HG03575 (cell line): ENCODE data around the gene AAGAB.

ENCODE experiments used
- ATAC-seq: cut with Tn5 transposase; IDR thresholded peaks from one replicate; pipeline ENCODE4 v1.9.1; 2021; ENCODE audit not compliant: unreplicated experiment, insufficient number of reproducible peaks, low FRiP score; ENCODE audit errors: extremely low read depth

The AAGAB gene

DNA sequence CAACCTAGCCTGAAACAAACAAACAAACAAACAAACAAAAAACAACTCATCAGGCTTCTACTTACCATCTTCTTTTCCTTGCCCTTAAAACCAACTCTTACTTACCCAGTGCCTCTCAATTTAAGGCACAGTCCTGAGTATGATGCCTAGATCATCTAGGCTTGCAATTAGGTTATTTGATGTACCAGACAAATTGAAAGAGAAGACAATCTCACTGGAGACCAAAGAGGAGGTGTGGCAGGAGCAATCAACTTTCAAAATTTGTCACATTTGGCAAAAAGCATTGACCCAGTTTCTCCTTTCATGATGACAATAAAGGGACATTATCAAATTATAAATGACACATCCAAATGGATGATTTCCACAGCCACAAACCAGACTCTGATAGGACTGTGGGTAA, 36.0 kb downstream of the AAGAB start:
- no peak for ATAC-seq

DNA sequence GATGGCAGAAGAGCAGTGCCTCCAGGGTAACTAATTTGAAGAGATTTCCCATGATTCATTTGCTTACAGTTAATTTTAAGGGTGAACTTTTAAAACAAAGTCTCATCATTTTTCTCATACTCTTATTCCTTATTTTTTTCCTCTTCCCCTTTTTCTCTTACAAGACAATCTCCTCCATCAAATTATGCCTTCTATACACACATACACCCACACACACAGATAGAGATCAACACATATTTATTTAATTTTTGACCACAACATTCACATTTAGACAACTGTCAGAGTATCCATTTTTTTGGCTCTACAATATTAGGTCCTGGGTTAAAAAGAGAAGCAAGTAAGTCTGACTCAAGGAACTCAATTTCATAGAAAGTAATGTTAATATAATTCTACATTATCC, 37.6 kb downstream of the AAGAB start:
- ATAC-seq: no peak

DNA sequence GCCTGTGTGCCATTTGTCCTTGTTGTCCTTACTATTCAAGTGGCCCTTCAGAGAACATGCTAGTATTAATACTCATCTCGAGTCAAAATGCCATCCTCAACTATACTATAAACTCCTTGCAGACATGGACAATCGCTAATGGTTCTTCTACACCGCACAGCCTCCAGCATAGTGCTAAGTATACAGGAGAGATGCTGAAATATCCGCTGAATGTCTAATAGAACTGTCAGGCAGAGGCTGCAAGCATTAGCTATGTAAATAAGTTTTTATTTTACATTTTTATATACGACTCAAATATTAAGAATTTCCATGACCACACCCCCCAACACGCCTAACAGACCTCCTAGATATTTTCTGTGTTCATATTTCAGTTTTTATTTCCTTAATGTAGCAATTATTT, 39.4 kb downstream of the AAGAB start:
- ATAC-seq: no peak

DNA sequence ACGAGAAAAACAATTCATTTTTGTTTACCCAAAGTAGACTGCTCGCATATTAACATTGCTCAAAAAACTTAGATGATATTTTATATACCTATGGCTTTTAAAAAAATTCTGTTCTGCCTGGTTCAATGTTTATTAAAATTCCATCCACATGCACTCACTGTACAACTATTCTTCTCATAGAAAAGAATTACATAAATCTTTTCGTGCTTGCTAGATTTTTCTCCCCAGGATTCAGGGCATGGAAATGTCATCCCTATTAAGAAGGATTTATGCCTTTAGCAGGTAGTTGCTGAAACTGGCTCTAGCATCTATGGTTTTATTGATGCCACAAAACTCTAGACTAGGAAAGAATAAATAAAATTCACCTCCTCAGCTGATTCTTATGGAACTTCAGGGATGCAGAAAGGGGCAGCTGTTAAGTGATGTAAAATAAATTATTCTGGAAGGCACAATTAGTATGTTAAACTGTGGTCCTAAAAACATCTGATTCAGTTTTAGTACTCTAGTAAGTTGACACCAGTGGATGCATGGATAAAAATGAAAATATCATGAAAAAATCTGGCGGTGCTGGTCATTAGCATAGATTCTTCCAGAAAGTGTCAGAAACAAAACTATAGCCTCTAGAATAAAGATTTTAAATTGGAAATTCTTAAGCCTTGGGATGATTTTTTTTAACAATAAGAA, 41.6 kb downstream of the AAGAB start:
- ATAC-seq: no peak

DNA sequence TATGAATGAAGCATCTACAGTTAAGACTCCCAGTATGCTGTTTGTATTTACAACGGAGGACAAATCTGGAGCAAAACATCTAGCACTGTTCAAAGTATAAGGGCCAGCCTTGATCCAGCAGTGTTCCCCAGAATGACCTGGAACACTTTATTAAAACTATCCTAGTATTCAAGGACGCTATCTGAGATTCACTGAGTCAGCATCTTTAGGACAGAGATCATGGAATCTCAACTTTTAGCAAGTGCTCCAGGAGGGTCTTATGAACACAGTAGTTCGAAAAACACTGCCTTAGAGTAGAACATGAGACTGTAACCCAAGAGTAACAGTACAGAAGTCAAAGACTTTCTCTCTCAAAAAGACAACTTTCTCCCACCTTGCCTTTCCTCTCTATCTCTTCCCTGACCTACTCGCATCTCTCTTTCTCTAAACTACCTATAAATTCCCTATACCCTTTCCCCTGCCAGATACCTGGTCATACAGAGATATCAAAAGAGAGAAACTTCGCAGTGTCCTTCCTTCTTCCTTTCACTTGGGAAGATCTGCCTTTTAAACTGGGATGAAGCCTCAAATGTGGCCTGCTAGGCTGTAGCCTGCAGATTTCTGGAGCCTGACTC, 43.8 kb downstream of the AAGAB start:
- no peak for ATAC-seq

DNA sequence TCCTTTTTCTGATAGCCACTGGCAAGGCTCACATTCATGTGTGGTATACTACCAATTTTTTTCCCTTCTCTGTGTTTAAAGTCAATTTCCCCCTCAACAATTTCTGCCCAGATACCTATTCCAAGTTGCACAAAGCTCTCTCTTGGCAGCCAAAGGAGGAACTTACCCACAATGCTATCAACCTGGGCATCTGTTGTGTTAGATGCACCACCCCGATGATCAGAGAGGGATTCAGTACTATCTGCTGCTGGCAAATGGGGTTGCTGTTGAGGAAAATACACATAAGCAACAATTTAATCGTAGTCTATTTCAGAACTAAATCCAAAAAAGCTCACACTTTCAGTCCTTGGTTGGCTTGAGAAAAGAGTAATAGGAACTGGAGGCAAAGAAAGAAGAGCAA, 46.1 kb downstream of the AAGAB start:
- no peak for ATAC-seq

DNA sequence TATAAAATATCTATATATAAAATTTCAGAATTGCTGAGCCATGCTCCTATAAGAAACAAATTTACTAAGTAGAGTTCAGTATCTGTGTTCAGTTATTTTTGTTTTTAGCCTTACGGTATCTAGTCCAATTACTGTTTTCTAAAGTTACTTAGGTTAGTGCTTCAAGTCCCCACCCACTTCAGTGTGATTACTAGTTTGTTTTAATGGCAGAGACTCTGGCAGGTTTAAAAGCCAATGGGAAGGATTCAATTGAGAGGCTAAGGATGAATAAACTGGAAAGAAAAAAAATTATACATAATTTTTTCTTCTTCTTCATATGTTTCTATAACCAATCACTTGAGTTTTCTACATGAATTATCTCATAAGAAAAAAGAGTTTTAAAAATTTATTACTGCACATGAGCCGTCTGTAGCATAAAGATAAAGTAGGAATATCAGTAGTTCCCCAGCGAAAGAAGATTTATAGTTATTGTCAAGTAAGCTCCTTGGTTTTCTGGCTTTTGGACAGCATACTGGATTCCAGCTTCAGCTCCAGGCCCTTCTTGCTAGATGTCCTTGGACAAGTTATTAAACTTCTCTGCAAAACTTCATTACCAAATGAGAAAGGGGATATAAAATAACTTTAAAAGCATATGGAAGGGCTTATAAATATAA, 46.8 kb downstream of the AAGAB start:
- no peak for ATAC-seq

DNA sequence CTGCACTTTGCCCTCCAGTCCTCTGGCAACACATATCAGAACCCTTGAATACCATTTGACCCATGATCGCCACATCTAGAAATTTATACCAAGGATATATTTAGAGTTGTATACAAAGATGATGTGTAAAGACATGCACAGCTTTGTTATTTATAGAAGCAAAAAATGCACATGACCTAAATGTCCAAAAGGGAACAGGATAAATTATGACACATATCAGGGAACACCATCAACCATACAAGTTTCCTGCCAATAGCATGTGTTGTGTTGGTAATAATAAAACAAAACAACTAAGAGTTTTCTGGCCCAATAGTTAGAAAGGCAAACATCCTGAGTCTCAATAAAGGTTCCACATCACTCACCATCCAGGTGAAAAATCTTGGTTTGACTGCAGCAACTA, 51.5 kb downstream of the AAGAB start:
- no peak for ATAC-seq

DNA sequence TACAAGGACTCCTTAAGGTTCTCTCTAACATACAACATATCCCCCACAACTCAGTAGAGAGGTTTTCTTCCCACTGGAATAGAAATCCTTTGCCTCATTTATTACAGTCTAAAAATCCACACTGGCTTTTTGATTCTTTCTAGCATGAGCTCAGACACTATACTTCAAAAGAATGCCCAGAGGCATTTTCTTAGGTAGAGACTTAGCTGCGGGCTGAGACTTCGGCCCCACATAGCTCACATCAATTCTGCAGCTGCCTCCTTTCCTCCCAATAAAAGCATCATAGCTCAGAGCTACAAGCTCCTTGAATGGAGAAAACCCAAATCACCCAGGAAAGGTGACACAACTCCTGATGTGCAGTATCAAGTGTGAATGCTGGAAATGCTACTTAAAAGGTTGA, 52.4 kb downstream of the AAGAB start:
- no peak for ATAC-seq

DNA sequence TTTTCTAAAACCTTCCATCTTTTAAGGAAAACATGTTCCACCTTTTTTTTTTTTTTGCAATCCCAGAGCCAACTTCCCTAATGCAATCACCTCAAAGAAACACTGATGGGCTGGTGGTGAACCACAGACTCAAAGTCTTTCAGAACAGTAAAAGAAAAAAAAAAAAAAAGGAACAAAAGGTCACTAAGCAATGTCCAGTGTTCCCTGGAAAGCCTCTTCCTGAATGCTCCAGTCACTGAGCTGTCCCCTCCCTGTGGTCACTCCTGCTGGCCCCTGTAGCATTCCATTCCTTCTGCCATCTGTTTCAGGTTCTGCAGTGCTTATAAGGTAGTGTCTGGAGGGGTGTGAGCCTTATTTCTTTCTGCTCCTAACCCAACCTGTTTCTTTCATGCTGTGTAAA, 53.3 kb downstream of the AAGAB start:
- ATAC-seq: no peak

DNA sequence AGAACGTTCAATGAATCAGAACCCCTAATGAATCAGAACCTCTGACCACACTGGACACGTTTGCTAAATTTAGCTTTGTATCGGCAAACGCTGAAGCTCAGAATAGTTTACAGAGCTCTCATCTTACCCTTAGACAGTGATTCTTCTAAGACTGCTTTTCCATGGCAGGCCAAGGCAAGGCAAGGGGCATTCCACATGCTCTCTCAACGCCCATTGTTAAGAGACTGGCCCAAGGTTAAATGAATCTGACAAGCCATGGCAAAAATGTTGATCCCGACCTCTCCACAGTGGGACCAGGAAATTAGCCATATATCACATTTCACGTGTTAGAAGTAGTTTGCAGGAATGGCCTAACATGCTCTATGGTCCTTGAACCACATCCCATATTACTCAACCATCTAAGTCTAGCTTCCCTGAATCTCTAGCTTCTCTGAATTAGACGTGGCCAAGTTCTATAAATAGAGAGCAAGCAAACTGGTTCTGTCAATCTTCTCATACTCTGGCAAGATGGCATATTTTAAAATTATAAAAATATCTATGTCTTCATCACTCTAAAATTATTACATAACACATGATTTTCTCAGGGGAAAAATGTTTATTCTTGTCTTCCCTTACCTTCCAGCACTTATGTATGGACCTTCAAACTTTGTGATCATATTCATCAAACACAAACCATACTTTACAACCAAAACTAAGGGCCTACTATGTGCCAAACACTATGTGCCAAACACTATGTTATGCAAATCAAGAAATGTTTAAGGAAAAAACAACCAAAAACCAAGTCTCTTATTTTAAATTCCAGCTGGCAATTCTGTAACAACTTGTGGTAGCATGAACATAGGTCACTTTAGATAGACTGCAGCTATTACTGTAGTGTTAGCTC, 54.3 kb downstream of the AAGAB start:
- ATAC-seq: no peak

DNA sequence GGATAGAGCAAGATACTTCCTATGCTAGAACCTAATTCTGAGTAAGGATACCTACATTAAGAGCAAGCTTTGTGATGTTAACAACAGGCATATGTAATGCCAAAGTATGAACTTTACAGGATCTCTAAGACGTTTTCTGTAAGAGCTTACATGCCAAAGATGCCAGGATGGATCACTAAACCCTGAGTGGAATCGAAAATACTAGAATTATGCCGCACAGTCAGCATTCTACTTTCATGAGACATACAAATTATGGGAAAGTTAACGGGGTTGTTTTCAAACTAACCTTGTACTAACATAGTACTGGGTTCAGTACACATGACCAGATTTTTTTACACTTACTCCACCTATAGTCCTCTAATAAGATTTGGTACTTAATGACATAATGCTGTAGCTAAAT, 55.1 kb downstream of the AAGAB start:
- no peak for ATAC-seq

DNA sequence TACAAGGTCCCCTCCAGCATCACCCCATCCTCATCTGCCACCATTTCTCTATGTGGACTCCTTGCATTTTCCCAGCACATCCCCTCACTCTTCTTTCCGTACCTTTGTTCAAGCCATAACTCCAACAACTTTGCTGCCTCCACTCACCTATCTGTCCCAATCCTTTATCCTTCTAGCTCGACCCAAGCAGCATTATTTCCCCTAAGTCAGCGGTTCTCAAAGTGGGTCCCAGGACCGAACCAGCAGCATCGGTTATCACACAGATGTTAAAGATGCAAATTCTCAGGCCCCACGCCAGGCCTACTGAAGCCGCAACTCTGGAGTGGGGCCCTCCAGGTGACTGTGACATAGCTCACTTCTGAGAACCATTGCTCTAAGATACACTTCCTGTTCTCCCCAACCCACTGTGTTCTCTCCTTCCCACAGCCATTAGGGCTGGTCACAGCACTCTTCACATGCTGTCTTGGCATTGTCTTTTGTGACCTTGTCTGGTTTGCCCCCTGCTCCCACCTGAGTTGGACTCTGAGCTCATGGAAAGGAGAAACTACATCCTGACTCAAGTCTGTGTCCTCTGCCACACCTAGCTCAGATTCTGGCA, 56.2 kb downstream of the AAGAB start:
- no peak for ATAC-seq

DNA sequence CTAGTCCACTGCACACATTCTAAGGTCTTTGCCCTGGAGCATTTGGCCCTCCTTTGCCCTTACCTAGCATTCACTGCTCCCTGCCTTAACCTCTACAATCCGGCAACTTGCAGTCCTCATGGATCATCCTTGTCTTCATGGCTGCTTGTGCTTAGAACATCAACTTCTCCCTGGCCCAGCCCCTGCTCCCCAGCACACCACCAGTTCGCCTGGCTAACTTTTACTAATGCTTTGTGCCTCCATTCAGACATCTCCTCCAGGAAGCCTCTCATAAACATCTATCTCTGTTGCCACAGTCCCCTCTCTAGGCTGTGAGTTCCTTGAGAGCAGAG, 57.1 kb downstream of the AAGAB start:
- no peak for ATAC-seq

DNA sequence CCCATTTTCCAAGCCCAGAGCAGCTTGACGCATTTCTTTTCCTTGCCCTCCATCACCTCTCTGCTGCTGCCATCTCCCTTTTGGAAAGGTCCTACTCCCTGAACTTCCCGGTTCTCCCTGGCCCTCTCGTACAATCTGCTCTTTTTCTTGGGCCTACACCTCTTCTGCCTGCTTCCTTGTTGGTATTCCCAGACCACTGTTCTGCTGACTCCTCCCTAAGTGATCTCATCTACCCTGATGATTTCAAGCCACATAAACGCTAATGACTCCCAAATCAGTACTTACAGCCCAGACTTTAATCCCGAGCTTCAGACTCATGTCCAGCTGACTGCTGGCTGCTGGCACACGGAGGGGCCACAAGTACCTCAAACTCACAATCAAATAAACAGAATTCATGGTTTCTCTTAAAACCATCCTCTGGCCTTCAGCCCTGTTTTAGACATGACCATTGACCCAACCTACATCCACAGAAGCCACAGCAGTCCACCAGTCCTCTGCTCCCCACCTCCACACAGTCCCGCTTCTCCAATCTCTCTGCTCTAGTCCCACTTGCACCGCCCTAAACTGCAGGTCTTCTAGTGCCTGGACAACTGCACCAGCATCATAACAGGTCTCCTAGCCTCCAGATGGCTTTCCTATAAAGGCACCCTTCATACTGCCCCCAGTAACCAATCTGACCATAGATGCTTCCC, 57.6 kb downstream of the AAGAB start:
- ATAC-seq: no peak

DNA sequence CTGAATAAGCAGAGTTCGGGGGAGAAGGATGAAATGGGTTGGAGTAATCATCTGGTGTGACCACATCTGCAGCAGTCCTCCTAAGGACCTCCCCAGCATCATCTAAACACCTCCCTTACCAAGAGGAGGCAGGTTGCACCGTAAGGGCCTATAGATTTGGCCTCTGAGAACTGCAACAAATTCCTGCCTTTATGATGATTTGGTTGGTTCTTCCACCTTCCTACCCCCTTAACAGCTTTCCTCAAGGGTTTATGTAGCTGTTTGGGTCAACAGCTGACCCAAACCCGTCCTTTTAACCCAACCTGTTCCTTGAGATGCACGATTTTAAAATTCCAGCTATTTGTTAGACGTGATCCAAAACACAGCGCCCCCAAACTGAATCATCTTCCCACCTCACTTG, 58.2 kb downstream of the AAGAB start:
- no peak for ATAC-seq

DNA sequence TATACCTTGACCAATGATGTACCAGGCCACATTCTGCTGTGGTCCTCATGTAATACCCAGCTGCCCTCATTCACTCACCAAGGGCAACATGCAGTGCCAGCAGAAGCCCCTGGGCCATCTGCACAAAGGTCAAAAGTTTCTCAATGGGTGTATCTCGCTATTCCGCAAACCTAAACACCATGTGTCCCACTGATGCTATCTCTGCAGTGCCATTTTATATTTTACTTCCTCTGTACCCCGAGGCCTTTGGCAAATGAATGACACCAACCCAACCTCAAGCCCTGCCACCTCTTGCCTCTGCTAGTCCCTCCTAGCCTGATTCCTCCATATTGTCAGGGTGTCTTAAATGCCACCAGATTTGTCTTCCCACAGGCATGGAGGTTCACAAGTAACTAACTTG, 59.2 kb downstream of the AAGAB start:
- ATAC-seq: no peak

DNA sequence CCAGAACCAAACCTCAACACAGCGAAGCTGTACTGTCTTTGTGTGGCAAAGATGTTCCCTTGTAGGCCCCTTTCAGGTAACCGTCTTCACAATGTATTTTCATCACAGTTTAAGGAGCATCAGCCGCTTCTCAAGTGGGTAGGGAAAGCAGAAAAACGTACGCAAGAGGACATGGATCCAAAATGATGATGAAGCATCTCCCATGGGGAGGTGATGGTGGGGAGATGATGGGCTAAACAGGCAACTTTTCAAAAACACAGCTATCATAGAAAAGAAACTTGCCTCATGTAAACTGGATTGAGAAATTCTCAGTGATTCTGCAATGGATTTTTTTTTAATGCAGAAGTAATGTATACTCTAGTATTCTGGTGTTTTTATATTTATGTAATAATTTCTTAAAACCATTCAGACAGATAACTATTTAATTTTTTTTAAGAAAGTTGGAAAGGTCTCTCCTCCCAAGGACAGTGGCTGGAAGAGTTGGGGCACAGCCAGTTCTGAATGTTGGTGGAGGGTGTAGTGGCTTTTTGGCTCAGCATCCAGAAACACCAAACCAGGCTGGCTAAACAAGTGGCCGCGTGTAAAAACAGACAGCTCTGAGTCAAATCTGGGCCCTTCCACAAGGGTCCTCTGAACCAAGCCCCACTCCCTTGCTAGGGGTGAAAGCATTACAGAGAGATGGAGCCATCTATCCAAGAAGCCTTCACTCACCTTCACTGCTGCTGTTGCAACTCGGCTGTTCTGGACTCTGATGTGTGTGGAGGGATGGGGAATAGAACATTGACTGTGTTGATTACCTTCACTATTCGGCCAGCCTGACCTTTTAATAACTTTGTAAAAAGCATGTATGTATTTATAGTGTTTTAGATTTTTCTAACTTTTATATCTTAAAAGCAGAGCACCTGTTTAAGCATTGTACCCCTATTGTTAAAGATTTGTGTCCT, 60.0 kb downstream of the AAGAB start:
- no peak for ATAC-seq
